SK-N-MC (cell line): ENCODE results near the gene SMAD7.

Source experiments
- EZH2 ChIP-seq: fragments of 200-600 bp; sonication (generic); IDR thresholded peaks from one replicate; pipeline ENCODE4 v1.6.1; 2017; ENCODE audit warnings: antibody characterized with exemption
- FOXP2 ChIP-seq: optimal IDR thresholded peaks from 2 replicates; pipeline ENCODE3; 2011; ENCODE audit warnings: mild to moderate bottlenecking, moderate library complexity; ENCODE audit not compliant: insufficient read depth; ENCODE audit errors: extremely low read length, control extremely low read depth
- POLR2AphosphoS5 ChIP-seq: IDR thresholded peaks from 2 replicates; pipeline ENCODE4 v1.6.1; 2012; ENCODE audit warnings: mild to moderate bottlenecking, low read depth, low read length, borderline replicate concordance

DNA sequence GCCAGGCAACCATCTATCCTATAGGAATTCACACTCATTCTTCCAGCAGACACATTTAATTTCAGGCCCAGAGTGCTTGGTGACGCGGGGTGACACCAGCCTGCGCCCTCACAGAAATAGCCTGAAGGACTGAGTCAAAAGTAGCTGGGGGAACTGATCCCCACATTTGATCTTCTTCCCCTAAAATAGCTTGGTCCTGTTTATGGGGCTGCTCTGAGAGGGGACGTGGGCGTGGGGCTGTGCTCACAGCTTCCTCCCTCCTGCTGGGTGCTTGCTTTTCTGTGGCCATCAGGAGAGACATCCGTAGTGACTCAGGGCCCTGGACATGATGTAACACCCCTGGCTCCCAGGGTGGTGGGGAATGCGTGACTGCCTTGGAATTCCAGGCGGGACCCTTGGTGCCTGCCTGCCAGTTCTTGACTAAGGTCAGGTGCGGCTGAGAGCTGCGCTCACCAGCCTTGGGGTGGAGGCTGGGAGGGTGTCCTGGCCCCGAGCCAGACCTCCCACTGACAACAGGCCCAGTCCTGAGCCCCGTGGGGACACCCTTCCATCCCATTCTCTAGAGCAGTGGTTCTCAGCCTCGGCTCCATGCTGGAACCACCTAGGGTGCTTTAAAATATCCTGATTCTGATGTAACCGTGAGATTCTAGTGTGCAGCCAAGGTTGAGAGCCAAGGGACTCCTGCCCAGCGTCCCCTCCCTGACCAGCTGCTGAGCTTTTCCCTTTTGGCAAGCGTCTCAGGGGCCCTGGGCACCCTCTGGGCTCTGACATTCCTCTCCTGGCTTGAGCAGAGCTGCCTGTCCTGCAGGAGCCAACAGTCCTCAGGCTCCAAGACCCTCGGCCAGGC lies 47.4 kb upstream of the SMAD7 start:
- TF ChIP-seq EZH2: no peak
- no peak for TF ChIP-seq POLR2AphosphoS5
- no peak for TF ChIP-seq FOXP2
